Natural killer cell treated with Interleukin-12 subunit alpha and Interleukin-12 subunit beta and Interleukin-15 and Interleukin-18, amount 100 ng/mL, for 72 hours (primary cell): ENCODE results near the gene ZNF341. TPM values are rescaled to one million over a fixed set of nuclear protein-coding genes. Genes with fewer than 3 reads are reported as not detected.

Source experiments
- ATAC-seq, 2 donors: fragments of 150-1000 bp; cut with Tn5 transposase in 1 of 2; sonication (Bioruptor Pico), chemical (Tn5 transposase) in 1 of 2; 2 replicates each; pipeline ENCODE4 v1.10.0; 2021
- DNase-seq: peaks from one replicate; pipeline ENCODE4 v3.0.0; 2022; ENCODE audit warnings: low spot score
- H3K27ac Mint-ChIP-seq, 2 donors: 1 replicate in 1 of 2; 2 replicates in 1 of 2; pipeline ENCODE4 v1.8.0; 2022; ENCODE audit warnings: mixed read lengths in 2 of 2, mild to moderate bottlenecking in 1 of 2, moderate library complexity in 1 of 2
- H3K27me3 Mint-ChIP-seq, 2 donors: 1 replicate in 1 of 2; 2 replicates in 1 of 2; pipeline ENCODE4 v1.8.0; 2022; ENCODE audit warnings: mixed read lengths in 2 of 2
- H3K36me3 Mint-ChIP-seq: one replicate; pipeline ENCODE4 v1.8.0; 2022; ENCODE audit warnings: mixed read lengths
- H3K4me1 Mint-ChIP-seq, 2 donors: 1 replicate in 1 of 2; 2 replicates in 1 of 2; pipeline ENCODE4 v1.8.0; 2022; ENCODE audit warnings: low read depth in 2 of 2, mixed read lengths in 2 of 2, mild to moderate bottlenecking in 1 of 2
- H3K4me3 Mint-ChIP-seq: one replicate; pipeline ENCODE4 v1.8.0; 2022; ENCODE audit warnings: mixed read lengths
- H3K9me3 Mint-ChIP-seq: 2 replicates; pipeline ENCODE4 v1.8.0; 2022; ENCODE audit warnings: mixed read lengths
- total RNA-seq, 2 donors: library from RNA; stranded (reverse); gene quantifications; one replicate each; pipeline ENCODE4 v1.2.3, GENCODE V29; 2022

Gene ZNF341
- total RNA-seq, 2 donors from 2014 or later: 4.6 to 8.9 TPM

DNA sequence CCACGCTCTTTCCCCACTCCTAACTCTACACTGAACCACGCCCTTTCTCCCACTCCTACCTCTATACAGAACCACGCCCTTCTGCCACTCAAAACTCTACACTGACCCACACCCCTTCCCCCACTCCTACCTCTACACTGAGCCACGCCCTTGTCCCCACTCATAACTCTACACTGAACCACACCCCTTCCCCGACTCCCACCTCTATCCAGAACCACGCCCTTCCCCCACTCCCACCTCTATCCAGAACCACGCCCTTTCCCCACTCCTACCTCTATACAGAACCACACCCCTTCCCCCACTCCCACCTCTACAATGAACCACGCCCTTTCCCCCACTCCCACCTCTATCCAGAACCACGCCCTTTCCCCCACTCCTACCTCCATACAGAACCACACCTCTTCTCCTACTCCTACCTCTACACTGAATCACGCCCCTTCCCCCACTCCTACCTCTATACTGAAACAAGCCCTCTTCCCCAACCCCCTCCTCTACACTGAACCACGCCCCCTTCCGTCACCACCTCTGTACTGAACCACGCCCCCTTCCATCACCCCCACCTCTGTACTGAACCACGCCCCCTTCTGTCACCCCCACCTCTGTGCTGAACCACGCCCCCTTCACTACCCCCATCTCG is 21.8 kb upstream of the ZNF341 start:
- ATAC-seq (no peak), DNase-seq (no peak)
- no peaks in the 10 kb centered on the region for H3K9me3 Mint-ChIP-seq
- no peak overlapping the region for H3K4me3 Mint-ChIP-seq
- peaks cover 7% of the 10 kb centered on the region for H3K36me3 Mint-ChIP-seq
- H3K27me3 Mint-ChIP-seq: no peaks in the 10 kb centered on the region
- H3K27ac Mint-ChIP-seq: no peak overlapping the region
- H3K4me1 Mint-ChIP-seq: peaks cover 0 to 3% of the 10 kb centered on the region in 2 donors

GRCh38 chr20:33710681-33711445 is 20.9 kb upstream of the ZNF341 start:
- ATAC-seq (no peak), DNase-seq (no peak)
- no peak overlapping the region for H3K27ac Mint-ChIP-seq
- H3K36me3 Mint-ChIP-seq: peaks cover 7% of the 10 kb centered on the region
- H3K9me3 Mint-ChIP-seq: no peaks in the 10 kb centered on the region
- H3K4me3 Mint-ChIP-seq: no peak overlapping the region
- H3K4me1 Mint-ChIP-seq: peaks cover 0 to 3% of the 10 kb centered on the region in 2 donors
- no peaks in the 10 kb centered on the region for H3K27me3 Mint-ChIP-seq

DNA sequence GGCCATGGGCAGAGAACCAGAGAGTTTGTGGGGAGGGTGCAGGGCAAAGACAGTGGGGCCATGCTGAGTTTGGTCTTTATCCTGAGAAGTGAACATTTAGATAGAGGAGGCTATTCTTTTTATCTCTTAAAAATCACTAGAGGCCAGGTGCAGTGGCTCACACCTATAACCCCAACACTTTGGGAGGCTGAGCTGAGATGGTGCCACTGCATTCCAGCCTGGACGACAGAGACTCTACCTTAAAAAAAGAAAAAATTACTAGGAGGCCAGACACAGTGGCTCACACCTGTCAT is 20.4 kb upstream of the ZNF341 start:
- DNase-seq (no peak), ATAC-seq (no peak)
- peaks cover 0 to 3% of the 10 kb centered on the region in 2 donors for H3K4me1 Mint-ChIP-seq
- no peaks in the 10 kb centered on the region for H3K9me3 Mint-ChIP-seq
- H3K36me3 Mint-ChIP-seq: peaks cover 7% of the 10 kb centered on the region
- no peaks in the 10 kb centered on the region for H3K27me3 Mint-ChIP-seq
- H3K4me3 Mint-ChIP-seq: no peak overlapping the region
- H3K27ac Mint-ChIP-seq: no peak overlapping the region

GRCh38 chr20:33713865-33714367 is 17.9 kb upstream of the ZNF341 start:
- Mint-ChIP-seq H3K27me3 (no peaks in the 10 kb centered on the region), H3K4me3 (no peak overlapping the region), H3K4me1 (peaks cover 4 to 8% of the 10 kb centered on the region in 2 donors), H3K9me3 (no peaks in the 10 kb centered on the region), H3K36me3 (peaks cover 7% of the 10 kb centered on the region), H3K27ac (no peak overlapping the region)
- DNase-seq: peak; percentile 29
- ATAC-seq: no peak

DNA sequence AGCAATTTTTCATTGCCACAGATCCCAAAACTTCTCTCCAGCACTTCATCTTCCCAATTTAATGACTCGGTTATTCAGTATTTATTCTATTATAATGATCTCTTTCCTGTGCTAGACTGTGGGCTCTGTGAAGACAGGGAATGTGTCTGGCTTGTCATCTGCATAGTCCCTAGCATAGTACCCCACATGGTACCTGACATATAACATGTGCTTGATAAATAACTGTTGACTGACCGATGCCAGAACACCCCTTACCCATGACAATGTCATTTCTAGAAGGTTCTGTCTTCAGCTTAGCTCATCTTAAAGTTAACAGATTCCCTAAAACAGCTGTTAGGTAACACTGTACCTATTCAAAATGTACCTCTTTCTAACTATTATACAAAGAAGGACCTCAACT is 15.3 kb upstream of the ZNF341 start:
- Mint-ChIP-seq H3K4me1 (peaks cover 20 to 23% of the 10 kb centered on the region in 2 donors), H3K27ac (peak overlapping the region in 1 of 2 donors; percentile 2), H3K36me3 (peaks cover 7% of the 10 kb centered on the region), H3K27me3 (no peaks in the 10 kb centered on the region), H3K4me3 (no peak overlapping the region), H3K9me3 (no peaks in the 10 kb centered on the region)
- DNase-seq: peak; percentile 25
- ATAC-seq: no peak

- Mint-ChIP-seq H3K9me3 (no peaks in the 10 kb centered on the region), H3K4me3 (peak overlapping the region; percentile 88), H3K36me3 (no peaks in the 10 kb centered on the region), H3K27ac (peak overlapping the region; percentile 82 to 85), H3K4me1 (peaks cover 17 to 23% of the 10 kb centered on the region in 2 donors), H3K27me3 (no peaks in the 10 kb centered on the region)
- ATAC-seq (no peak), DNase-seq (peak; percentile 25)
These were observed 12.4 kb upstream of the ZNF341 start for GRCh38 chr20:33719277-33719988.

GRCh38 chr20:33719989-33720709 is 11.6 kb upstream of the ZNF341 start, which contains the start of gene PXMP4:
Gene PXMP4 (minus strand): TSS chr20:33720310. CDS start chr20:33720207, 103 bp downstream.
- Mint-ChIP-seq H3K4me1 (peaks cover 17 to 23% of the 10 kb centered on the region in 2 donors), H3K36me3 (no peaks in the 10 kb centered on the region), H3K27me3 (no peaks in the 10 kb centered on the region), H3K27ac (peak within 1 kb of the TSS; percentile 82 to 85), H3K4me3 (peak within 1 kb of the TSS; percentile 88), H3K9me3 (no peaks in the 10 kb centered on the region)
- DNase-seq: peak; percentile 93
- peak; percentile 98 to 99 for ATAC-seq

- H3K4me1 Mint-ChIP-seq: peaks cover 17 to 23% of the 10 kb centered on the region in 2 donors
- H3K4me3 Mint-ChIP-seq: peak overlapping the region; percentile 66
- no peak for DNase-seq
- no peaks in the 10 kb centered on the region for H3K9me3 Mint-ChIP-seq
- H3K27me3 Mint-ChIP-seq: no peaks in the 10 kb centered on the region
- H3K36me3 Mint-ChIP-seq: no peaks in the 10 kb centered on the region
- H3K27ac Mint-ChIP-seq: peak overlapping the region; percentile 82 to 85
- no peak for ATAC-seq
These were observed 10.2 kb upstream of the ZNF341 start for GRCh38 chr20:33721391-33722140.

GRCh38 chr20:33724439-33725094 is 7.2 kb upstream of the ZNF341 start:
- DNase-seq (peak; percentile 50), ATAC-seq (no peak)
- Mint-ChIP-seq H3K27me3 (no peaks in the 10 kb centered on the region), H3K9me3 (no peaks in the 10 kb centered on the region), H3K4me1 (peaks cover 10 to 13% of the 10 kb centered on the region in 2 donors), H3K27ac (no peak overlapping the region), H3K36me3 (no peaks in the 10 kb centered on the region), H3K4me3 (no peak overlapping the region)

DNA sequence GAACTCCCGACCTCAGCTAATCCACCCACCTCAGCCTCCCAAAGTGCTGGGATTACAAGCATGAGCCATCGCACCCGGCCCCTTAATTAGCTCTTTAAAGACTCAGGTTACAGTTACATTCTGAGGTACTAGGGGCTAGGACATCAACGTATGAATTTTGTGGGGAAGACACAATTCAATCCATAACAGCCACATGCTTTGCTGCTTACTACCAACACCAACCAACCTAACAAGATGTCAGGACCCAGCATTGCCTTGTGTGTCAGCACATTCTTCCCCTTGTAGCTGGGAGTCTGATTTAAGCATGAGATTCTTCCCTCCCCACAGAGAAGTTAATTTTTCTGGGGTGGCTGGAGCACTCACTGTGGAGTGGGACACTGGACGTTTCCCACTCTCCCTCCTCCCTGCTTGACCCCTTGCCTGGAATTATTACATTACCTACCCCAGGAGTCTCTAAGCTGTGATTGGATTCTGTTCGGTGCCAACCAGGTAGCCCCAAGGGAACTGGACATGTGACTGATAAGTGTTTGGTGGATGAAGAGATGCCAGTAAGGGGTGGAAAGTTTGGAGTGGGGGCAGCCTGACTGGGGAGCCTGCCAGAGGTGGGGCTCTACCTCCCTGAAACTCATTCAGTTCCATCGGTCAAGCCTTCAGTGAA is 6.1 kb upstream of the ZNF341 start:
- Mint-ChIP-seq H3K9me3 (no peaks in the 10 kb centered on the region), H3K27me3 (no peaks in the 10 kb centered on the region), H3K27ac (no peak overlapping the region), H3K4me3 (no peak overlapping the region), H3K4me1 (peaks cover 4 to 5% of the 10 kb centered on the region in 2 donors), H3K36me3 (no peaks in the 10 kb centered on the region)
- ATAC-seq: no peak
- DNase-seq: no peak

DNA sequence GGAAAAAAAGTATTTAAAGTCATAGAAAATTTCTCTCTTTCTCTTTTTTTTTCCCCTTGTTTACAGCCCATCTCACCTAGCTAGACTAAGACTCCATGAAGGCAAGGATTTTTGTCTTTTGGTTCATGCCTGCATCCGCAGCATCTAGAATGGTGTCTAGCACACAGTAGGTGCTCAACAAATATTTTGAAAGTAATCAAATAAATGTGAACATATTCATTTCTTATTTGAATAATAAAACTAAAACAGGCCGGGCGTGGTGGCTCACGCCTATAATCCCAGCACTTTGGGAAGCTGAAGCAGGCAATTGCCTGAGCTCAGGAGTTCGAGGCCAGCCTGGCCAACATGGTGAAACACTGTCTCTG is 4.7 kb upstream of the ZNF341 start:
- H3K4me3 Mint-ChIP-seq: no peak overlapping the region
- DNase-seq: peak; percentile 8
- H3K9me3 Mint-ChIP-seq: no peaks in the 10 kb centered on the region
- no peaks in the 10 kb centered on the region for H3K36me3 Mint-ChIP-seq
- no peaks in the 10 kb centered on the region for H3K27me3 Mint-ChIP-seq
- ATAC-seq: no peak
- H3K27ac Mint-ChIP-seq: no peak overlapping the region
- peaks cover 7 to 10% of the 10 kb centered on the region in 2 donors for H3K4me1 Mint-ChIP-seq

DNA sequence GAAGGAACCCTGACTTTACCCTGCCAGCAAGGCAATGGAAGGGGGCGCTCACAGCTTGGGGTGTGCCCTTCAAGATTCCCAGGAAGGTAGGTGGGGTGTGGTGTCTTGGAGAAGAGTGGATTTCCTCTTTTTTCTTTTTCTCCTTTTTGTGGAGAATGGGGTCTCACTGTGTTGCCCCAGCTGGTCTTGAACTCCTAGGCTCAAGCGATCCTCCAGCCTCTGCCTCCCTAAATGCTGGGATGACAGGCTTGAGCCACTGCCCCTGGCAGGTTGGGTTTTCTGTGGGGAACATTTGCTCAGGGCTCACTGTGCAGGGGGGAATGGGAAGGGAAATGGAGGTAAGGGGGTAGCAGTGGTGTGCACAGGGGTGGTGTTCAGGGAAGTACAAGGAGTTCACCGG is 4.0 kb upstream of the ZNF341 start:
- peaks cover 10 to 14% of the 10 kb centered on the region in 2 donors for H3K4me1 Mint-ChIP-seq
- H3K27me3 Mint-ChIP-seq: no peaks in the 10 kb centered on the region
- ATAC-seq (no peak), DNase-seq (peak; percentile 42)
- no peaks in the 10 kb centered on the region for H3K36me3 Mint-ChIP-seq
- no peaks in the 10 kb centered on the region for H3K9me3 Mint-ChIP-seq
- peak overlapping the region in 1 of 2 donors; percentile 5 for H3K27ac Mint-ChIP-seq
- H3K4me3 Mint-ChIP-seq: no peak overlapping the region
